ENCODE data around the gene ARHGAP1. TPM values are rescaled to one million over a fixed set of nuclear protein-coding genes. Genes with fewer than 3 reads are reported as not detected.

Gene ARHGAP1
- total and polyA plus RNA-seq, 2 of the 13 experiments (the other 11 are each of a cell fraction or from before 2014, with no cell fraction given) = 18.6 to 30.3 TPM

DNA sequence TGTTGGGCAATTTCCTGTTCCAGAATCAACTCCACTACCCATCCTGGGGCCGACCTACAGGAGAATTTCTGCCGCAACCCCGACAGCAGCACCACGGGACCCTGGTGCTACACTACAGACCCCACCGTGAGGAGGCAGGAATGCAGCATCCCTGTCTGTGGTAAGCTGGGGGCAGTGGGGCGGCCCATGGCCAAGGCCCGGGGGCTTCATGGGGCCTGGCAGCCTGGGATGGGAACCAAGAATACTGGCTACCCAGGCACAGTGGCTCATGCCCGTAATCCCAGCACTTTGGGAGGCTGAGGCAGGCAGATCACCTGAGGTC is 22.9 kb upstream of the ARHGAP1 start (continued):
- TF ChIP-seq, protein P1, sequence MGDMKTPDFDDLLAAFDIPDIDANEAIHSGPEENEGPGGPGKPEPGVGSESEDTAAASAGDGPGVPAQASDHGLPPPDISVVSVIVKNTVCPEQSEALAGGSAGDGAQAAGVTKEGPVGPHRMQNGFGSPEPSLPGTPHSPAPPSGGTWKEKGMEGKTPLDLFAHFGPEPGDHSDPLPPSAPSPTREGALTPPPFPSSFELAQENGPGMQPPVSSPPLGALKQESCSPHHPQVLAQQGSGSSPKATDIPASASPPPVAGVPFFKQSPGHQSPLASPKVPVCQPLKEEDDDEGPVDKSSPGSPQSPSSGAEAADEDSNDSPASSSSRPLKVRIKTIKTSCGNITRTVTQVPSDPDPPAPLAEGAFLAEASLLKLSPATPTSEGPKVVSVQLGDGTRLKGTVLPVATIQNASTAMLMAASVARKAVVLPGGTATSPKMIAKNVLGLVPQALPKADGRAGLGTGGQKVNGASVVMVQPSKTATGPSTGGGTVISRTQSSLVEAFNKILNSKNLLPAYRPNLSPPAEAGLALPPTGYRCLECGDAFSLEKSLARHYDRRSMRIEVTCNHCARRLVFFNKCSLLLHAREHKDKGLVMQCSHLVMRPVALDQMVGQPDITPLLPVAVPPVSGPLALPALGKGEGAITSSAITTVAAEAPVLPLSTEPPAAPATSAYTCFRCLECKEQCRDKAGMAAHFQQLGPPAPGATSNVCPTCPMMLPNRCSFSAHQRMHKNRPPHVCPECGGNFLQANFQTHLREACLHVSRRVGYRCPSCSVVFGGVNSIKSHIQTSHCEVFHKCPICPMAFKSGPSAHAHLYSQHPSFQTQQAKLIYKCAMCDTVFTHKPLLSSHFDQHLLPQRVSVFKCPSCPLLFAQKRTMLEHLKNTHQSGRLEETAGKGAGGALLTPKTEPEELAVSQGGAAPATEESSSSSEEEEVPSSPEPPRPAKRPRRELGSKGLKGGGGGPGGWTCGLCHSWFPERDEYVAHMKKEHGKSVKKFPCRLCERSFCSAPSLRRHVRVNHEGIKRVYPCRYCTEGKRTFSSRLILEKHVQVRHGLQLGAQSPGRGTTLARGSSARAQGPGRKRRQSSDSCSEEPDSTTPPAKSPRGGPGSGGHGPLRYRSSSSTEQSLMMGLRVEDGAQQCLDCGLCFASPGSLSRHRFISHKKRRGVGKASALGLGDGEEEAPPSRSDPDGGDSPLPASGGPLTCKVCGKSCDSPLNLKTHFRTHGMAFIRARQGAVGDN (CRISPR knock-in tag; IDR thresholded peaks at IDR 0.05) = peak; percentile 31; the same call in 1 of the 2 replicates
- TF ChIP-seq RBFOX2 (IDR thresholded peaks at IDR 0.05; ENCODE audit: low read depth, low read length) (peak; percentile 77), MIER2 (CRISPR knock-in tag; IDR thresholded peaks at IDR 0.05) (no peak), TAF15 (IDR thresholded peaks at IDR 0.05; ENCODE audit: low read depth, low read length, poor library complexity, severe bottlenecking) (no peak), SCMH1 (CRISPR knock-in tag; IDR thresholded peaks at IDR 0.05; ENCODE audit: borderline replicate concordance) (no peak), ZNF383 (CRISPR knock-in tag; IDR thresholded peaks at IDR 0.05; ENCODE audit: borderline replicate concordance) (no peak), ZNF232 (CRISPR knock-in tag; IDR thresholded peaks at IDR 0.05; ENCODE audit: borderline replicate concordance) (no peak), AGO2 (optimal IDR thresholded peaks at IDR 0.05; ENCODE audit: low read depth, low read length) (peak; percentile 89)
- TF ChIP-seq, protein P2, sequence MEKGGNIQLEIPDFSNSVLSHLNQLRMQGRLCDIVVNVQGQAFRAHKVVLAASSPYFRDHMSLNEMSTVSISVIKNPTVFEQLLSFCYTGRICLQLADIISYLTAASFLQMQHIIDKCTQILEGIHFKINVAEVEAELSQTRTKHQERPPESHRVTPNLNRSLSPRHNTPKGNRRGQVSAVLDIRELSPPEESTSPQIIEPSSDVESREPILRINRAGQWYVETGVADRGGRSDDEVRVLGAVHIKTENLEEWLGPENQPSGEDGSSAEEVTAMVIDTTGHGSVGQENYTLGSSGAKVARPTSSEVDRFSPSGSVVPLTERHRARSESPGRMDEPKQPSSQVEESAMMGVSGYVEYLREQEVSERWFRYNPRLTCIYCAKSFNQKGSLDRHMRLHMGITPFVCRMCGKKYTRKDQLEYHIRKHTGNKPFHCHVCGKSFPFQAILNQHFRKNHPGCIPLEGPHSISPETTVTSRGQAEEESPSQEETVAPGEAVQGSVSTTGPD (CRISPR knock-in tag; IDR thresholded peaks at IDR 0.05) = no peak
- TF ChIP-seq, protein P3, sequence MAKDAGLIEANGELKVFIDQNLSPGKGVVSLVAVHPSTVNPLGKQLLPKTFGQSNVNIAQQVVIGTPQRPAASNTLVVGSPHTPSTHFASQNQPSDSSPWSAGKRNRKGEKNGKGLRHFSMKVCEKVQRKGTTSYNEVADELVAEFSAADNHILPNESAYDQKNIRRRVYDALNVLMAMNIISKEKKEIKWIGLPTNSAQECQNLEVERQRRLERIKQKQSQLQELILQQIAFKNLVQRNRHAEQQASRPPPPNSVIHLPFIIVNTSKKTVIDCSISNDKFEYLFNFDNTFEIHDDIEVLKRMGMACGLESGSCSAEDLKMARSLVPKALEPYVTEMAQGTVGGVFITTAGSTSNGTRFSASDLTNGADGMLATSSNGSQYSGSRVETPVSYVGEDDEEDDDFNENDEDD (CRISPR knock-in tag; IDR thresholded peaks at IDR 0.05; ENCODE audit: borderline replicate concordance) = no peak
- TF ChIP-seq, protein P4, sequence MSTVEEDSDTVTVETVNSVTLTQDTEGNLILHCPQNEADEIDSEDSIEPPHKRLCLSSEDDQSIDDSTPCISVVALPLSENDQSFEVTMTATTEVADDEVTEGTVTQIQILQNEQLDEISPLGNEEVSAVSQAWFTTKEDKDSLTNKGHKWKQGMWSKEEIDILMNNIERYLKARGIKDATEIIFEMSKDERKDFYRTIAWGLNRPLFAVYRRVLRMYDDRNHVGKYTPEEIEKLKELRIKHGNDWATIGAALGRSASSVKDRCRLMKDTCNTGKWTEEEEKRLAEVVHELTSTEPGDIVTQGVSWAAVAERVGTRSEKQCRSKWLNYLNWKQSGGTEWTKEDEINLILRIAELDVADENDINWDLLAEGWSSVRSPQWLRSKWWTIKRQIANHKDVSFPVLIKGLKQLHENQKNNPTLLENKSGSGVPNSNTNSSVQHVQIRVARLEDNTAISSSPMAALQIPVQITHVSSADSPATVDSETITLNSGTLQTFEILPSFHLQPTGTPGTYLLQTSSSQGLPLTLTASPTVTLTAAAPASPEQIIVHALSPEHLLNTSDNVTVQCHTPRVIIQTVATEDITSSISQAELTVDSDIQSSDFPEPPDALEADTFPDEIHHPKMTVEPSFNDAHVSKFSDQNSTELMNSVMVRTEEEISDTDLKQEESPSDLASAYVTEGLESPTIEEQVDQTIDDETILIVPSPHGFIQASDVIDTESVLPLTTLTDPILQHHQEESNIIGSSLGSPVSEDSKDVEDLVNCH (CRISPR knock-in tag; IDR thresholded peaks at IDR 0.05) = no peak
- TF ChIP-seq, protein P5, sequence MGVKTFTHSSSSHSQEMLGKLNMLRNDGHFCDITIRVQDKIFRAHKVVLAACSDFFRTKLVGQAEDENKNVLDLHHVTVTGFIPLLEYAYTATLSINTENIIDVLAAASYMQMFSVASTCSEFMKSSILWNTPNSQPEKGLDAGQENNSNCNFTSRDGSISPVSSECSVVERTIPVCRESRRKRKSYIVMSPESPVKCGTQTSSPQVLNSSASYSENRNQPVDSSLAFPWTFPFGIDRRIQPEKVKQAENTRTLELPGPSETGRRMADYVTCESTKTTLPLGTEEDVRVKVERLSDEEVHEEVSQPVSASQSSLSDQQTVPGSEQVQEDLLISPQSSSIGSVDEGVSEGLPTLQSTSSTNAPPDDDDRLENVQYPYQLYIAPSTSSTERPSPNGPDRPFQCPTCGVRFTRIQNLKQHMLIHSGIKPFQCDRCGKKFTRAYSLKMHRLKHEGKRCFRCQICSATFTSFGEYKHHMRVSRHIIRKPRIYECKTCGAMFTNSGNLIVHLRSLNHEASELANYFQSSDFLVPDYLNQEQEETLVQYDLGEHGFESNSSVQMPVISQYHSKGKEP (CRISPR knock-in tag; IDR thresholded peaks at IDR 0.05) = no peak
- TF ChIP-seq, protein P6, sequence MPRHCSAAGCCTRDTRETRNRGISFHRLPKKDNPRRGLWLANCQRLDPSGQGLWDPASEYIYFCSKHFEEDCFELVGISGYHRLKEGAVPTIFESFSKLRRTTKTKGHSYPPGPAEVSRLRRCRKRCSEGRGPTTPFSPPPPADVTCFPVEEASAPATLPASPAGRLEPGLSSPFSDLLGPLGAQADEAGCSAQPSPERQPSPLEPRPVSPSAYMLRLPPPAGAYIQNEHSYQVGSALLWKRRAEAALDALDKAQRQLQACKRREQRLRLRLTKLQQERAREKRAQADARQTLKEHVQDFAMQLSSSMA (CRISPR knock-in tag; IDR thresholded peaks at IDR 0.05) = no peak
- TF ChIP-seq, protein P7, sequence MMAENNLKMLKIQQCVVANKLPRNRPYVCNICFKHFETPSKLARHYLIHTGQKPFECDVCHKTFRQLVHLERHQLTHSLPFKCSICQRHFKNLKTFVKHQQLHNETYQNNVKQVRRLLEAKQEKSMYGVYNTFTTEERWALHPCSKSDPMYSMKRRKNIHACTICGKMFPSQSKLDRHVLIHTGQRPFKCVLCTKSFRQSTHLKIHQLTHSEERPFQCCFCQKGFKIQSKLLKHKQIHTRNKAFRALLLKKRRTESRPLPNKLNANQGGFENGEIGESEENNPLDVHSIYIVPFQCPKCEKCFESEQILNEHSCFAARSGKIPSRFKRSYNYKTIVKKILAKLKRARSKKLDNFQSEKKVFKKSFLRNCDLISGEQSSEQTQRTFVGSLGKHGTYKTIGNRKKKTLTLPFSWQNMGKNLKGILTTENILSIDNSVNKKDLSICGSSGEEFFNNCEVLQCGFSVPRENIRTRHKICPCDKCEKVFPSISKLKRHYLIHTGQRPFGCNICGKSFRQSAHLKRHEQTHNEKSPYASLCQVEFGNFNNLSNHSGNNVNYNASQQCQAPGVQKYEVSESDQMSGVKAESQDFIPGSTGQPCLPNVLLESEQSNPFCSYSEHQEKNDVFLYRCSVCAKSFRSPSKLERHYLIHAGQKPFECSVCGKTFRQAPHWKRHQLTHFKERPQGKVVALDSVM (CRISPR knock-in tag; IDR thresholded peaks at IDR 0.05) = no peak

Data from HepG2 (cell line).